Measurements from ENCODE around the gene DNAJC12. TPM values are rescaled to one million over a fixed set of nuclear protein-coding genes. Genes with fewer than 3 reads are reported as not detected.
A peak's percentile ranks its signal among the peaks of the same experiment; 100 is the strongest.
"Not testable (repeated sequence)": the region's sequence is repeated elsewhere in the genome, so short reads cannot be mapped to it uniquely, and the experiment has no call there.

DNAJC12 gene
- total RNA-seq, 1 donor from 2014 or later, result 3.7 TPM

DNA sequence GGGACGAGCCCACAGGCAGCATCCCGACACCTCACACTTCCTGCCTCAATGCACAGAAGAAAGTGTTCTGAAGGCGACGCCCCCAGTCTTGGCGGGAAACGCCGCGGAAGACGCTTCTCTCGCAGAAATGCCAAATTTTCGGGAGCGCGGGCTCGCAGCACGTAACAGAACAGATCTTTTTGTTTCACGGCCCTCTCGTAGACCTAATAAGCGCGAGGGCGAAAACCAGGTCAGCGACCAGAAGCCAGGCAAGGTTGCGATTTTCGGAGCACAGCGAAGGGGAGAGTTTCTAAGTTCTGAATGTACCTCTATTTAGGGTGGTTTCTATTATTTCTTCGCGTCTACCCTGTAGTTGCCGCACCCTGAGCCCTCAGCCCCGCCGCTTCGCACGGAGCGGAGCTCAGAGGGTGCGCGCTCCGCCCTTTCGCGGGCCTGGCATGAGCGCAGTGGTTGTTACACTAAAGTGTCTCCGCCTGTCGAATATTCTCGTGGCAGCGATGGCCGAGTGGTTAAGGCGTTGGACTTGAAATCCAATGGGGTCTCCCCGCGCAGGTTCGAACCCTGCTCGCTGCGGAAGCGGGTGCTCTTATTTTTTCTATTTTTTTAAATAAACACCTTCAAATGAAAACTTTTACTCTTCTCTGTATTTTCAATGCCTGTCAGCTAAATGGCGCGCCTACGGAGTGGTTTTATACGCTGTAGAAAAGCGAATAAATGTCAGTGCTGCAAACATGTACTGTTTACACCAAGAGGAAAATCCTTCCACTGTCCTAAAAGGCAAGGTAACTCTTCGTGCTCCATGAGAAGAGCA, 73.8 kb downstream of the DNAJC12 start:
- Histone ChIP-seq H4K20me1 (ENCODE audit: low read depth) (no peaks in the 10 kb centered on the region), H3K4me3 (peak overlapping the region; percentile 89), H3F3A (ENCODE audit: low read depth) (peaks cover 14% of the 10 kb centered on the region), H3K9ac (no peak overlapping the region), H3K4me1 (no peaks in the 10 kb centered on the region), H3K79me2 (ENCODE audit: low read depth) (no peaks in the 10 kb centered on the region), H3K9me3 (ENCODE audit: low read depth) (no peaks in the 10 kb centered on the region), H3K27ac (no peak overlapping the region), H2AFZ (replicated peaks) (peak overlapping the region; percentile 99), H3K27me3 (peaks cover 12% of the 10 kb centered on the region), H3K36me3 (no peaks in the 10 kb centered on the region), H3K4me2 (peak overlapping the region; percentile 81)
- H3K4me1 Mint-ChIP-seq, result peaks cover 10% of the 10 kb centered on the region
- DNase-seq (ENCODE audit: low spot score), result peak; percentile 96
- H3K27ac Mint-ChIP-seq, result peak overlapping the region; percentile 99
- peaks cover 14% of the 10 kb centered on the region for H3K27me3 Mint-ChIP-seq (ENCODE audit: insufficient read depth, low read depth)
- peak overlapping the region; percentile 95 for H3K4me3 Mint-ChIP-seq
- peaks cover 8% of the 10 kb centered on the region for H3K9me3 Mint-ChIP-seq
- TF ChIP-seq EZH2 (IDR thresholded peaks at IDR 0.05), result no peak
- TF ChIP-seq EZH2phosphoT487 (IDR thresholded peaks at IDR 0.05), result no peak
- TF ChIP-seq, protein P1, sequence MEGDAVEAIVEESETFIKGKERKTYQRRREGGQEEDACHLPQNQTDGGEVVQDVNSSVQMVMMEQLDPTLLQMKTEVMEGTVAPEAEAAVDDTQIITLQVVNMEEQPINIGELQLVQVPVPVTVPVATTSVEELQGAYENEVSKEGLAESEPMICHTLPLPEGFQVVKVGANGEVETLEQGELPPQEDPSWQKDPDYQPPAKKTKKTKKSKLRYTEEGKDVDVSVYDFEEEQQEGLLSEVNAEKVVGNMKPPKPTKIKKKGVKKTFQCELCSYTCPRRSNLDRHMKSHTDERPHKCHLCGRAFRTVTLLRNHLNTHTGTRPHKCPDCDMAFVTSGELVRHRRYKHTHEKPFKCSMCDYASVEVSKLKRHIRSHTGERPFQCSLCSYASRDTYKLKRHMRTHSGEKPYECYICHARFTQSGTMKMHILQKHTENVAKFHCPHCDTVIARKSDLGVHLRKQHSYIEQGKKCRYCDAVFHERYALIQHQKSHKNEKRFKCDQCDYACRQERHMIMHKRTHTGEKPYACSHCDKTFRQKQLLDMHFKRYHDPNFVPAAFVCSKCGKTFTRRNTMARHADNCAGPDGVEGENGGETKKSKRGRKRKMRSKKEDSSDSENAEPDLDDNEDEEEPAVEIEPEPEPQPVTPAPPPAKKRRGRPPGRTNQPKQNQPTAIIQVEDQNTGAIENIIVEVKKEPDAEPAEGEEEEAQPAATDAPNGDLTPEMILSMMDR (IDR thresholded peaks at IDR 0.05), result no peak
- peaks cover 7% of the 10 kb centered on the region for H3K36me3 Mint-ChIP-seq

DNA sequence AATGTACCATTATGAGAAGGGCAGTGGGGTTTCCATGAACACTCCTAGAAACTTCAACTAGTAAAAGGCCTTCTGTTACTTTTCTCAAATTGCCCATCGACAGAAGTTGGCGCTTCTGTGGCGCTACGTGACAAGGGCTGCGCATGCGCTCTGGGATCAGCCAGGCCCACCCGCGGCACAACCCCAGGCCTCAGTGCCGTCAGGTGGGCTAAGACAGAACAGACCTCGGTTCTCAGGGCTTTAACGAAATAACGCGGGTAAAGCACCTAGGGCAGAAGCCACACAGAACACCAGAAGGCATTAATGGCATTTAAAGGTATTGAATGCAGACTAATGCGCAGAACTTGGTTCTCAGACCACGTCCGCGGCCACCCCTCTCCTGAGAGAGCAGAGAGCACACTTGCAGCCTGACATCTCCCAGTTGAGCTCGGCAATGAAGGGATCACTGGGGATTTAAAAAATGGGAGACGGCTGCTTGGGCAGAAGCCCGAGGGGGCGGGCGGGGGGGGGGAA, 74.4 kb downstream of the DNAJC12 start:
- Mint-ChIP-seq H3K36me3 (peaks cover 7% of the 10 kb centered on the region), H3K4me1 (peaks cover 10% of the 10 kb centered on the region), H3K4me3 (peak overlapping the region; percentile 95), H3K9me3 (peaks cover 8% of the 10 kb centered on the region), H3K27me3 (ENCODE audit: insufficient read depth, low read depth) (peaks cover 14% of the 10 kb centered on the region), H3K27ac (peak overlapping the region; percentile 79)
- Histone ChIP-seq H3K27ac (no peak overlapping the region), H3K9ac (no peak overlapping the region), H4K20me1 (ENCODE audit: low read depth) (no peaks in the 10 kb centered on the region), H3K9me3 (ENCODE audit: low read depth) (no peaks in the 10 kb centered on the region), H3K4me2 (peak overlapping the region; percentile 81), H3K4me3 (peak overlapping the region; percentile 89), H2AFZ (replicated peaks) (peak overlapping the region; percentile 99), H3K36me3 (no peaks in the 10 kb centered on the region), H3K79me2 (ENCODE audit: low read depth) (no peaks in the 10 kb centered on the region), H3K4me1 (no peaks in the 10 kb centered on the region), H3F3A (ENCODE audit: low read depth) (peaks cover 14% of the 10 kb centered on the region), H3K27me3 (peaks cover 12% of the 10 kb centered on the region)
- no peak for TF ChIP-seq EZH2 (IDR thresholded peaks at IDR 0.05)
- no peak for TF ChIP-seq EZH2phosphoT487 (IDR thresholded peaks at IDR 0.05)
- TF ChIP-seq, protein P1 (IDR thresholded peaks at IDR 0.05), result no peak
- DNase-seq (ENCODE audit: low spot score), result peak; percentile 77

DNA sequence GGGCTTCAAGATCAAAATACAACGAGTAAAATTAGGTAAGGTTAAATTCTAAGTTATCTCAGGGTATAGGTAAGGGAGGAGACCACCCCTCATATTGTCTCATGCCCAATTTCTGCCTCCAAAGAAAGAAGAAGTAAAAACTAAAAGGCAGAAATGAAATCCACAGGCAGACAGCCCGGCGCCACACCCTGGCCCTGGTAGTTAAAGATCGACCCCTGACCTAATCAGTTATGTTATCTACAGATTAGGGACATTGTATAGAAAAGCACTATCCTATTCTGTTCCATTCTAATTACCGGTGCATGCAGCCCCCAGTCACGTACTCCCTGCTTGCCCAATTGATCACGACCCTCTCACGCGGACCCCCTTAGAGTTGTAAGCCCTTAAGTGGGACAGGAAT, 75.4 kb downstream of the DNAJC12 start:
- peaks cover 14% of the 10 kb centered on the region for H3K27me3 Mint-ChIP-seq (ENCODE audit: insufficient read depth, low read depth)
- not testable (repeated sequence) for H2AFZ ChIP-seq (replicated peaks); H3K79me2 ChIP-seq (ENCODE audit: low read depth); H3K36me3 Mint-ChIP-seq; H3K4me1 Mint-ChIP-seq; H3K9me3 Mint-ChIP-seq; H3K9me3 ChIP-seq (ENCODE audit: low read depth); H4K20me1 ChIP-seq (ENCODE audit: low read depth); H3K27ac ChIP-seq; H3K27ac Mint-ChIP-seq; DNase-seq (ENCODE audit: low spot score); H3K4me1 ChIP-seq; H3K4me2 ChIP-seq; H3K4me3 Mint-ChIP-seq; H3K36me3 ChIP-seq; H3K4me3 ChIP-seq; H3K9ac ChIP-seq
- Histone ChIP-seq H3K27me3 (peaks cover 12% of the 10 kb centered on the region), H3F3A (ENCODE audit: low read depth) (peaks cover 14% of the 10 kb centered on the region)

DNA sequence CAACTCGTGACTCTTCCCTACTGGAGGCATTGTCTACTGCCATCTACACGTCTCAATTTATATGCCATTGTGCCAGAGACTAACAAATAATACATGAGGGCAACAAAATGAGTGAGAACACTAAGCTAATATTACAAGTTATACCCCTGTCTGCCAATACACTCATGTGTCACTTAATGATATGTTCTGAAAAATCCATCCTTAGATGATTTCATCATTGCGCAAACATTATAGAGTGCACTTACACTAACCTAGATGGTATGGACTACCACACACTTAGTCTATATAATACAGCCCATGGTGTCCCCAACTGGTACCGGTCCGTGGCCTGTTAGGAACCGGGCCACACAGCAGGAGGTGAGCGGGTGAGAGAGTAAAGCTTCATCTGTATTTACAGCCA, 77.7 kb downstream of the DNAJC12 start:
- Mint-ChIP-seq H3K36me3 (peaks cover 7% of the 10 kb centered on the region), H3K27ac (no peak overlapping the region), H3K9me3 (peaks cover 8% of the 10 kb centered on the region), H3K4me1 (peaks cover 10% of the 10 kb centered on the region), H3K4me3 (no peak overlapping the region), H3K27me3 (ENCODE audit: insufficient read depth, low read depth) (peaks cover 14% of the 10 kb centered on the region)
- H3K27ac ChIP-seq, result no peak overlapping the region
- no peaks in the 10 kb centered on the region for H3K9me3 ChIP-seq (ENCODE audit: low read depth)
- H2AFZ ChIP-seq (replicated peaks), result no peak overlapping the region
- no peak overlapping the region for H3K4me2 ChIP-seq
- H3K4me3 ChIP-seq, result no peak overlapping the region
- H3K79me2 ChIP-seq (ENCODE audit: low read depth), result no peaks in the 10 kb centered on the region
- H4K20me1 ChIP-seq (ENCODE audit: low read depth), result no peaks in the 10 kb centered on the region
- no peak overlapping the region for H3K9ac ChIP-seq
- no peak for DNase-seq (ENCODE audit: low spot score)
- no peaks in the 10 kb centered on the region for H3K4me1 ChIP-seq
- peaks cover 14% of the 10 kb centered on the region for H3F3A ChIP-seq (ENCODE audit: low read depth)
- TF ChIP-seq, protein P1 (IDR thresholded peaks at IDR 0.05), result no peak
- no peak for TF ChIP-seq EZH2 (IDR thresholded peaks at IDR 0.05)
- no peak for TF ChIP-seq EZH2phosphoT487 (IDR thresholded peaks at IDR 0.05)
- peaks cover 12% of the 10 kb centered on the region for H3K27me3 ChIP-seq
- no peaks in the 10 kb centered on the region for H3K36me3 ChIP-seq
